Activated CD4-positive, alpha-beta memory T cell treated with anti-CD3 and anti-CD28 coated beads, Interleukin-2, amount 10 ng/mL, durations not matched to agents 7 days and 5 days (primary cell): ENCODE measurements around the gene EIF1AD. TPM values are rescaled to one million over a fixed set of nuclear protein-coding genes. Genes with fewer than 3 reads are reported as not detected.

Source experiments
- CTCF ChIA-PET: fragments of 350-600 bp; sonication (Branson Sonifier 250); formaldehyde crosslinking; loops from one replicate; lab custom pipeline; 2021; ENCODE audit warnings: antibody characterized with exemption, inconsistent platforms; lab: Charles Lee
- POLR2A ChIA-PET: fragments of 350-600 bp; sonication (Branson Sonifier 250); formaldehyde crosslinking; loops from one replicate; lab custom pipeline; 2021; ENCODE audit warnings: antibody characterized with exemption; lab: Charles Lee
- DNase-seq: peaks from one replicate; pipeline ENCODE4 v3.0.0-alpha.2; 2020
- H3K27ac Mint-ChIP-seq: one replicate; pipeline ENCODE4 v1.8.0; 2021; ENCODE audit warnings: mild to moderate bottlenecking, mixed read lengths
- H3K27me3 Mint-ChIP-seq: one replicate; pipeline ENCODE4 v1.8.0; 2021; ENCODE audit warnings: mixed read lengths
- H3K36me3 Mint-ChIP-seq: one replicate; pipeline ENCODE4 v1.8.0; 2021; ENCODE audit warnings: low read depth, mixed read lengths
- H3K4me1 Mint-ChIP-seq: one replicate; pipeline ENCODE4 v1.8.0; 2021; ENCODE audit warnings: mixed read lengths
- H3K4me3 Mint-ChIP-seq: one replicate; pipeline ENCODE4 v1.8.0; 2021; ENCODE audit warnings: mild to moderate bottlenecking, mixed read lengths
- H3K9me3 Mint-ChIP-seq: one replicate; pipeline ENCODE4 v1.8.0; 2021; ENCODE audit warnings: mixed read lengths
- total RNA-seq, 2 experiments: library from RNA; stranded (reverse); gene quantifications; one replicate each; pipeline ENCODE4 v1.2.3, GENCODE V29; 2021

EIF1AD gene
- total RNA-seq, result 10 to 100 TPM; 43.6 to 45.9 TPM

DNA sequence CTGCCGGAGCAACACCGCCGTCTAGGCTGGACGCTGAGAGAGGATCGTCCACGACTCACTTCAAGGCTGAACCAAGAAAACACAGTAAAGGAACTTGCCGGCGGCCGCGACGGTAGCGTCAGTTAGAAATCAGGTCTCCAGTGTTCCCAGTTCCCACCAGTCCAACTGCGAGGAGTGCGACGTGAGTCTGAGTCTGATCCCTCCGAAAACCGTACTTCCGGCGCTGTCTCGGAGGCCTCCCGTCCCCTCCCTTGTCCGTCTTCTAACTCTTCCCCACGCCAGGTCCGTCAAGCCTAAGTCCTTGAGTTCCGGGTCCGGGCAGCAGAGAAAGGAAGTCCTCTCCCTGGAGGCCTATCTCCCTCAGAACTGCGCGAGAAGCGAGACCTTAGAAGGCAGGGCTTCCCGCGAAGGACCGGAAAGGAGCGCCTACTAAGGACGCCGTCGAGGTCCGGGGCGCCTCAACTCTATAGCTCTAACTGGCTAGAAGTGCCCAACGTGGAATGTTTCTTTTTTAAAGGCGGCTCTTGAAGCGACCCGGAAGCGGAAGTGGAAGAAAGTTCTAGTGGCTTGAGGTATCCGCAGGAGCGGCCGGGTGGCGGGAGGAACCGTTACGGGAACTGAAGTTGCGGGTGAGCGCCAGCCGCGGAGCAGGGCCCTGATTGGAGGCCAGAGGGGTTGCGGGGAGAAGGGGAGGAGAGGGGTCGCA is at the start of gene EIF1AD, which contains the start of gene BANF1:
Gene EIF1AD (minus strand): TSS at position 216 of the 706 bp plus-strand sequence. CDS start 1,768 bp downstream, outside the sequence.
Gene BANF1 (plus strand): TSS at position 562 of the 706 bp plus-strand sequence. CDS start 748 bp downstream, outside the sequence.
- Mint-ChIP-seq H3K4me1 (peaks cover 48% of the 10 kb centered on the region), H3K27ac (peak within 1 kb of the TSS; percentile 95), H3K9me3 (no peaks in the 10 kb centered on the region), H3K27me3 (no peaks in the 10 kb centered on the region), H3K36me3 (peaks cover 66% of the 10 kb centered on the region), H3K4me3 (peak within 1 kb of the TSS; percentile 94)
- DNase-seq, result peak; percentile 96
- ChIA-PET POLR2A (interaction anchor here (0.8 to 2.5 kb wide), 35 partner anchors 9 to 387 kb away, joined by 3 to 22 read pairs (median 5); partner anchors contain the start of genes BRMS1, CCDC85B, CFL1 and CST6), CTCF (interaction anchor here (0.8 to 1.9 kb wide), 8 partner anchors 14 to 150 kb away, joined by 3 to 12 read pairs (median 6); partner anchors contain the start of genes CCDC85B and MUS81)

- Mint-ChIP-seq H3K9me3 (no peaks in the 10 kb centered on the region), H3K4me1 (peaks cover 36% of the 10 kb centered on the region), H3K36me3 (peaks cover 33% of the 10 kb centered on the region), H3K4me3 (peak overlapping the region; percentile 100), H3K27ac (peak overlapping the region; percentile 86), H3K27me3 (peaks cover 2% of the 10 kb centered on the region)
- CTCF ChIA-PET, result interaction anchor here (1.0 to 3.6 kb wide), 5 partner anchors 17 to 166 kb away, joined by 3 to 40 read pairs (median 13); partner anchors contain the start of gene FIBP
- DNase-seq, result no peak
- POLR2A ChIA-PET, result interaction anchor here (1.3 to 6.3 kb wide), 9 partner anchors 12 to 413 kb away, joined by 4 to 103 read pairs (median 8); partner anchors contain the start of genes CCDC85B, KAT5, MRPL11 and MUS81
These were observed 49.4 kb upstream of the EIF1AD start for GRCh38 chr11:66051371-66051765.

GRCh38 chr11:66050581-66051231 is 48.7 kb upstream of the EIF1AD start:
- peaks cover 2% of the 10 kb centered on the region for H3K27me3 Mint-ChIP-seq
- peaks cover 29% of the 10 kb centered on the region for H3K36me3 Mint-ChIP-seq
- H3K27ac Mint-ChIP-seq, result peak overlapping the region; percentile 86
- peak overlapping the region; percentile 100 for H3K4me3 Mint-ChIP-seq
- peaks cover 37% of the 10 kb centered on the region for H3K4me1 Mint-ChIP-seq
- no peaks in the 10 kb centered on the region for H3K9me3 Mint-ChIP-seq
- CTCF ChIA-PET, result interaction anchor here (1.0 to 3.6 kb wide), 4 partner anchors 18 to 166 kb away, joined by 3 to 40 read pairs (median 10); partner anchors contain the start of gene FIBP
- no peak for DNase-seq
- POLR2A ChIA-PET, result interaction anchor here (0.6 to 6.3 kb wide), 8 partner anchors 9 to 388 kb away, joined by 3 to 103 read pairs (median 5); partner anchors contain the start of genes MRPL11, MUS81 and PACS1

- no peak within 1 kb of the TSS for H3K4me3 Mint-ChIP-seq
- ChIA-PET CTCF (no interaction called here), POLR2A (interaction anchor here (1.1 to 1.2 kb wide), 2 partner anchors 23 to 46 kb away, joined by 3 read pairs; partner anchors contain the start of genes BANF1 and EIF1AD)
These were observed 46.8 kb upstream of the EIF1AD start, which contains the start of gene GAL3ST3 for GRCh38 chr11:66048547-66049323. Gene GAL3ST3 (minus strand): TSS chr11:66049161. CDS start chr11:66045415, 3,746 bp downstream.

DNA sequence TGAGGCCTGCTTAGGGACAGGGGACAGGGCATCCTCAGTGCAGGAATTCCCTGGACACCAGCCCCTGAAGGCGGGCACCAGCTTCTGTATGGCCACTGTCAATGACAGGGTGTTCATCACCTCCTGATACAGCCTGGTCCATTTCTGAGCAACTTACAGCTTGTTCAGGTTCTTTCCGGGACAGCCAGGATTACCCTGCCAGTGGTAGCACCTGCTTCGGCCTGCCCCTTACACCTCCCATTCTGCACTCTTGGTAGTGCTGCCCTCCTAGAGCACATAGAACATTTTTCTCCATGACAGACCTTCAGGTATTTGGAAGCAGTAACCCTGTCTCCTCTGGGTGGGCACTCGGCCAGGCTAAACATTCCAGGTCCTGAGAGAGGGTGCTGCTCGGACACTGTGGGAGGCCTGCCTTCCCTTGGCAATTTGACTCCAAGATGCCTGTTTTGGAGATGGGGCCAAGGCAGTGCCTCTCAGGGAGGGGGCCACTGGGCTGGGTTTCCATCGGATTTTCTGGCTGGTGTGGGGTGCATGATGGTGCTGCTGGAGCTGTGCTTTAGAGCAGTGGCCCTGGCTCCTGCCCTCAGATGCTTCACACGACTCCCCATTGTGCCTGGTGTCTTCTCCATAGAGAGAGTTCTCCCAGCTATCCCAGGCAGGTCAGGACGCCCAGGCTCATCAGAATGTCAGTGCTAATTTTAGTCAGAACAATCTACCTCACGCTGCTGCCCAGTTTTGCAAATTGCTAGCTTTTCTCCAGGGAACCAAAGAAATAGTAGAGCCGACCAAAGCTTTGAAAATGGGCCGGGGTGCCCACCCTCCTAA is 45.8 kb upstream of the EIF1AD start:
- DNase-seq, result no peak
- Mint-ChIP-seq H3K36me3 (peaks cover 6% of the 10 kb centered on the region), H3K4me3 (no peak overlapping the region), H3K9me3 (no peaks in the 10 kb centered on the region), H3K4me1 (peaks cover 31% of the 10 kb centered on the region), H3K27ac (no peak overlapping the region), H3K27me3 (peaks cover 2% of the 10 kb centered on the region)
- ChIA-PET CTCF (interaction anchor here (1.2 to 1.4 kb wide), 2 partner anchors 17 to 20 kb away, joined by 3 to 4 read pairs; no protein-coding TSS in a partner anchor), POLR2A (interaction anchor here (0.9 to 1.1 kb wide), 2 partner anchors 24 to 34 kb away, joined by 3 read pairs; no protein-coding TSS in a partner anchor)

More at GRCh38 chr11:66048547-66049323, 46.8 kb upstream of the EIF1AD start, which contains the start of gene GAL3ST3:
- H3K36me3 Mint-ChIP-seq, result peaks cover 14% of the 10 kb centered on the region
- H3K27me3 Mint-ChIP-seq, result peaks cover 2% of the 10 kb centered on the region
- H3K27ac Mint-ChIP-seq, result no peak within 1 kb of the TSS
- no peak for DNase-seq
- H3K9me3 Mint-ChIP-seq, result no peaks in the 10 kb centered on the region
- peaks cover 41% of the 10 kb centered on the region for H3K4me1 Mint-ChIP-seq

DNA sequence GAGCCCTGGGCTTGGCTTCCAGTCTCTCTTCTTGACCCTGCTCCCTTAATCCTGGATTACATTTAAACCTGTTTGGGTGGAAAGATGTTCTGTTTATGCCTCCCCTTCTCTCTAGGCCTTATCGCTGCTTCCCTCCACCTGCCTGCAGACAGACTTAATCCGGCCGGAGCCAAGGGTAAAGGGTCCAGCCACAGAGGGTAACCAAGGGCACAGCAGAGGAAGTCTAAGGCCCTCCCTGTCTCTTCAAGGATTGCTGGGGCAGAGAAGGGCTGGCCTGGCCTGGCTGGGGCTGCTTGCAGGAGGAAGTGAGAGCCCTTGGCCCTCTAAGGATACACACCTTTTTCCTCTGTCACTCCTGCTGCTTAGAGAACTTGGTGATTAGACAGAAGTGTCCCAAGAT is 44.9 kb upstream of the EIF1AD start:
- CTCF ChIA-PET, result interaction anchor here (1.2 to 3.0 kb wide), 3 partner anchors 16 to 22 kb away, joined by 3 to 13 read pairs (median 4); partner anchors contain the start of gene PACS1
- Mint-ChIP-seq H3K27ac (no peak overlapping the region), H3K4me3 (no peak overlapping the region), H3K27me3 (peaks cover 2% of the 10 kb centered on the region), H3K36me3 (no peaks in the 10 kb centered on the region), H3K9me3 (no peaks in the 10 kb centered on the region), H3K4me1 (peaks cover 28% of the 10 kb centered on the region)
- POLR2A ChIA-PET, result interaction anchor here (0.9 kb wide), 1 partner anchor 35 kb away, joined by 3 read pairs; no protein-coding TSS in a partner anchor
- no peak for DNase-seq

DNA sequence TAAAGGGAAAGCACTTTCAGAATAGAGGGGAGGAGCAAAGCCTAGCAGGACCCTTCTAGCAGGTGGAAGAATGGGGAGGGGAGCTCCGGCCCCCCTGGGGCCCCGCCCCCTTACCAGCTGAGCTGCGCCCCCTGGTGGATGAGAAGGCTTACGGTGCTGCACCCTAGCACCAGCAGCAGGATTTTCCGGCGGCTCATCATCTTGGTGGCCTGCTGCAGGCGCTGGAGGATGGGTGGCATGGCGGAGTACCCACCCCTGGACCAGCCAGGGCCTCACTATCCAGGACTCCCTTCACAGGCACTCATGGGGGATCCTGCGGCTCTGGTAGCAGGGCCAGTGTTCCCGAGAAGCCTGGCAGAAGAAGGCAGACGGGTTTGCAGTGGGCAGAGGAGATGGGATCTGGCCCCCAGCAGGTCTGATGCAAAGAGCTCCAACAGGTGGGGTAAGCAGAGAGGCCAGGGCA is 43.3 kb upstream of the EIF1AD start:
- H3K27me3 Mint-ChIP-seq, result peaks cover 4% of the 10 kb centered on the region
- no peaks in the 10 kb centered on the region for H3K9me3 Mint-ChIP-seq
- H3K4me1 Mint-ChIP-seq, result peaks cover 16% of the 10 kb centered on the region
- CTCF ChIA-PET, result interaction anchor here (0.6 to 3.0 kb wide), 43 partner anchors 9 to 358 kb away, joined by 3 to 26 read pairs (median 4); partner anchors contain the start of genes BANF1, CATSPER1, EIF1AD and FIBP
- H3K4me3 Mint-ChIP-seq, result peak overlapping the region; percentile 14
- H3K27ac Mint-ChIP-seq, result peak overlapping the region; percentile 13
- POLR2A ChIA-PET, result interaction anchor here (1.0 to 2.1 kb wide), 3 partner anchors 43 to 265 kb away, joined by 3 to 5 read pairs (median 3); partner anchors contain the start of genes AP5B1, BANF1 and EIF1AD
- H3K36me3 Mint-ChIP-seq, result no peaks in the 10 kb centered on the region
- peak; percentile 84 for DNase-seq

- H3K36me3 Mint-ChIP-seq, result no peaks in the 10 kb centered on the region
- H3K9me3 Mint-ChIP-seq, result no peaks in the 10 kb centered on the region
- peak; percentile 32 for DNase-seq
- H3K4me1 Mint-ChIP-seq, result peaks cover 16% of the 10 kb centered on the region
- peak overlapping the region; percentile 14 for H3K4me3 Mint-ChIP-seq
- ChIA-PET CTCF (interaction anchor here (0.8 to 3.0 kb wide), 42 partner anchors 9 to 353 kb away, joined by 3 to 26 read pairs (median 4); partner anchors contain the start of genes BANF1, CATSPER1, EIF1AD and FIBP), POLR2A (interaction anchor here (1.0 to 2.1 kb wide), 3 partner anchors 42 to 264 kb away, joined by 3 to 5 read pairs (median 3); partner anchors contain the start of genes AP5B1, BANF1 and EIF1AD)
- peaks cover 6% of the 10 kb centered on the region for H3K27me3 Mint-ChIP-seq
- H3K27ac Mint-ChIP-seq, result peak overlapping the region; percentile 13
These were observed 42.8 kb upstream of the EIF1AD start for GRCh38 chr11:66044757-66045156.

GRCh38 chr11:66042996-66043906 is 41.3 kb upstream of the EIF1AD start:
- Mint-ChIP-seq H3K27me3 (peaks cover 6% of the 10 kb centered on the region), H3K9me3 (no peaks in the 10 kb centered on the region), H3K4me3 (no peak overlapping the region), H3K36me3 (no peaks in the 10 kb centered on the region), H3K27ac (no peak overlapping the region), H3K4me1 (peaks cover 13% of the 10 kb centered on the region)
- POLR2A ChIA-PET, result interaction anchor here (3.5 kb wide), 1 partner anchor 9 kb away, joined by 10 read pairs; the partner anchor contains the start of gene SF3B2
- CTCF ChIA-PET, result interaction anchor here (0.6 to 2.5 kb wide), 4 partner anchors 11 to 44 kb away, joined by 3 to 26 read pairs (median 12); partner anchors contain the start of gene SF3B2
- no peak for DNase-seq
